Stimulated activated memory B cell treated with anti-CD40 and anti-IgM and Interleukin-4, amounts not matched to agents 10 μg/mL and 1 μg/mL and 100 μg/mL, for 72 hours (primary cell): ENCODE data around the gene PHF2.

ENCODE experiments used
- ATAC-seq: fragments of 150-1000 bp; cut with Tn5 transposase; 2 replicates; pipeline ENCODE4 v1.10.0; 2021
- H3K27ac Mint-ChIP-seq: one replicate; pipeline ENCODE4 v1.8.0; 2022; ENCODE audit warnings: mild to moderate bottlenecking, mixed read lengths
- H3K27me3 Mint-ChIP-seq: one replicate; pipeline ENCODE4 v1.8.0; 2022; ENCODE audit warnings: mixed read lengths
- H3K36me3 Mint-ChIP-seq: one replicate; pipeline ENCODE4 v1.8.0; 2022; ENCODE audit warnings: mixed read lengths
- H3K4me1 Mint-ChIP-seq: one replicate; pipeline ENCODE4 v1.8.0; 2022; ENCODE audit warnings: mixed read lengths
- H3K4me3 Mint-ChIP-seq: one replicate; pipeline ENCODE4 v1.8.0; 2022; ENCODE audit warnings: mild to moderate bottlenecking, moderate library complexity, mixed read lengths
- H3K9me3 Mint-ChIP-seq: one replicate; pipeline ENCODE4 v1.8.0; 2022; ENCODE audit warnings: mixed read lengths

Gene PHF2

DNA sequence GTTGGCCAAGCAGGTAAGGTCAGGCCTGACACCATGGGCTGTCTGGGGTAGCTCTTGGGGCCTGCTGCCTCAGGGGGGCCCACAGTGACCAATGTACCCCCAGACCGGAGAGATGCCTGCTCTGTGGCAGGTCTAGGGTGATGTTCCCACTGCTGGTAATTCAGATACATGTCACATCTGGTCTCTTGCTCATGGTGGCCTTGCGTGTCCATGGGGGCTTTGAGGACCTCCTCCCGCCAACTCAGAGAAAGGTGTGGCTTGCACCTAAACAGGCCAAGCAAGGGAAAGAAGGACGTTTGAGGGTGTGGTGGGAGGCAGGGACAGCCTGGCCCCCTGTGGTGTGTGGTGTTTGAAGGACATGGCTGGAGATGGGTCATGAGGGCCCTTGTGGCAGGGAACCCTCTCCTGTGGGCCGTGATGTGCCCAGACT lies 75.2 kb downstream of the PHF2 start:
- H3K36me3 Mint-ChIP-seq: peaks cover 31% of the 10 kb centered on the region
- H3K27ac Mint-ChIP-seq: no peak overlapping the region
- no peaks in the 10 kb centered on the region for H3K4me1 Mint-ChIP-seq
- H3K27me3 Mint-ChIP-seq: no peaks in the 10 kb centered on the region
- no peak for ATAC-seq
- H3K9me3 Mint-ChIP-seq: no peaks in the 10 kb centered on the region
- no peak overlapping the region for H3K4me3 Mint-ChIP-seq

- ATAC-seq: no peak
- H3K4me3 Mint-ChIP-seq: no peak overlapping the region
These were observed 76.5 kb downstream of the PHF2 start for GRCh38 chr9:93652604-93653592.

GRCh38 chr9:93653760-93654159 lies 77.4 kb downstream of the PHF2 start:
- H3K27ac Mint-ChIP-seq: no peak overlapping the region
- H3K4me3 Mint-ChIP-seq: no peak overlapping the region
- peaks cover 29% of the 10 kb centered on the region for H3K36me3 Mint-ChIP-seq
- no peak for ATAC-seq
- no peaks in the 10 kb centered on the region for H3K9me3 Mint-ChIP-seq
- H3K27me3 Mint-ChIP-seq: no peaks in the 10 kb centered on the region
- H3K4me1 Mint-ChIP-seq: no peaks in the 10 kb centered on the region

More at GRCh38 chr9:93652604-93653592, 76.5 kb downstream of the PHF2 start:
- Mint-ChIP-seq H3K27me3 (no peaks in the 10 kb centered on the region), H3K27ac (no peak overlapping the region), H3K36me3 (peaks cover 29% of the 10 kb centered on the region), H3K9me3 (no peaks in the 10 kb centered on the region), H3K4me1 (no peaks in the 10 kb centered on the region)

DNA sequence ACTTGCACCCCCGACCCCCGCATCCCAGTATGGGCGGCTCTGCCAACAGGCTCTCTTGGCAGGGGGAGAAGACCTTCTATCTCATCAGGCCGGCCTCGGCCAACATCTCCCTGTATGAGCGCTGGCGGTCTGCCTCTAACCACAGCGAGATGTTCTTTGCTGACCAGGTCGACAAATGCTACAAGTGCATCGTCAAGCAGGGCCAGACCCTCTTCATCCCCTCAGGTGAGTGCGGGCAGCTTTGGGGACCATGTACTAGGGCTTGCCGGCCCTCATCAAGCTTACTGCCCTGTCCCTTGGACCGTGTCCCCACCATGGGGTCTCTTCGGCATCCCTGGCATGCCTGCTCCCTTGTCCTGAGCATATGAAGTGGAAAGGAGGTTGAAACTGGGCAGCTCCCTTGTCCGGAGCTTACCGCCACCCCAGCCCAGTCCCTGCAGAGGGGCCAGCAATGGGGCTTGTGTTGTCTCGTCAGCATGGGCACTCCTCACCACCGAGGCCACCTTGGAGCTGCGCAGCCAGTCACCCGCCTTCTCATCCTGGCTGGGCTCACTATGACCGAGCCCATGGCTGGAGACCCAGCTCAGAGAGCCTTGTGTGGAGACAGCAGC lies 78.1 kb downstream of the PHF2 start:
- Mint-ChIP-seq H3K27ac (no peak overlapping the region), H3K9me3 (no peaks in the 10 kb centered on the region), H3K36me3 (peaks cover 29% of the 10 kb centered on the region), H3K4me1 (no peaks in the 10 kb centered on the region), H3K27me3 (no peaks in the 10 kb centered on the region), H3K4me3 (no peak overlapping the region)
- ATAC-seq: no peak

DNA sequence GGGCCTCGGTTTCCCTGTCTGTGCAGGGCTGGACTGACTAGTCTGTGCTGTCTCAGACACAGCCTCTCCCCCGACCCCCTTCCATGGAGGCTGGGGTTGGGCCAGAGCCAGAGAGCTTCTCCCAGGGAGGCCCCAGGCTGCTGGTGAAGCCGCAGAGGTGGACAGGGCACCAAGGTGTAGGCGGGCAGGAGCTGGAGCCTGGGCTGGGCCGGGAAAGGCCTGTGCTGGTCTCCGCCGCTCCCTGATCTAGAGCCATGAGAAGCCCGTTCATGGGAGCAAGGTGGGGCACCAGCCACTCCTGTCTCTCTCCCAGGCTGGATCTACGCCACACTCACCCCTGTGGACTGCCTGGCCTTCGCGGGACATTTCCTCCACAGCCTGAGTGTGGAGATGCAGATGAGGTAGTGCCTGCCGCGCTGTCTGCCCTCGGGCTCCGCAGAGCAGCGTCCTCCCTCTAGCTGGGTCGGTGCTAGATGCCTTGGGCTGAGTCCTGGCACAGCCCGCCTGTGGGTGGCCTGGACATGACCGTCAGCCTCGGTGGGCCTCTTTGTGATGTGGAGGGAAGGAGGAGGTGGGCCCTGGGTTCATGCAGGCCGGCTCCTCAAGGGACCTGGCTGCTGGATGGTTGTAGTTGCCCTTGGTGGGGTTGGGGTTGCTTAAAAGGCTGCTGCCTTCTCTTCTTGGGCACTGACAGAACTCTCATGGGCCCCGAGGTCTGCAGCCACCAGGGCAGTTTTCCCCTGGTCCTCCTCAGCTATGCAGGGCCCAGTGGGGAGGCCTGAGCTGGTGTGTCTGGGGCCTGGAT lies 79.4 kb downstream of the PHF2 start:
- no peak for ATAC-seq
- Mint-ChIP-seq H3K27ac (no peak overlapping the region), H3K9me3 (no peaks in the 10 kb centered on the region), H3K4me3 (no peak overlapping the region), H3K4me1 (no peaks in the 10 kb centered on the region), H3K36me3 (peaks cover 29% of the 10 kb centered on the region), H3K27me3 (no peaks in the 10 kb centered on the region)

DNA sequence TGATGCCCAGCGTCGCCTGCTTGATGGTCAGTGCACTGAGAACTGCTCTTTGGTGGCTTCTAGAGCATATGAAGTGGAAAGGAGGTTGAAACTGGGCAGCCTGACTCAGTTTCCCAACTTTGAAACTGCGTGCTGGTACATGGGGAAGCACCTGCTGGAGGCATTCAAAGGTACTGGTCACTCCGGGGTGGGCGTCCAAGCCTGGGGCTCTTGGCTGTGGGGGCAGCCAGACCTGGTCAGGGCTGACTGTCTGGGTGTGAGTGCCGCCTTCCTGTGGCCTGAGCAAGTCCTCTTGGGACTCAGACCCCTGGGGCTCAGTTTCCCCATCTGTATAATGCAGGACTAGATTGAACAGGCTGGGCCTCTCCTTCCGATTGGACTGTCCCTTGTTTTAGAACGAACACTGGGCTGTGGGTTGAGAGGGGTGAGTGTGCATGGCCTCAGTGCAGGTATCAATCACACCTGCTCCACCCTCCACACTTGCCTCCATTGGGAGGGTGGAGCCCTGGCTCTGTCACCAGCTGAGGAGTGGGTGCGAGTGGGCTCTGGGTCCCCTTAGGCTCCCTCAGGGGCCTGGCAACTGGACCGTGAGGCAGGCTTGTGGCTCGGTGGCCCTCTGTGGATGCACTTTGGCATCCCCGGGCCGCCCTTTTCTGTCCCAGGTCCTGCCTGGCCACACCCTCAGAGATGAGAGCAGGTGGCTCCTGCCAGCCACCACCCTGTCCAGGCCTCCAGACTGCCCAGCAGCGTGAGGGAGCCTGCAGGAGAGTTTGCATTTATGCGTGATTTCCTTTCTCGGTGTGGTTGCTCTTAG lies 80.2 kb downstream of the PHF2 start:
- Mint-ChIP-seq H3K36me3 (peaks cover 29% of the 10 kb centered on the region), H3K4me3 (no peak overlapping the region), H3K27me3 (no peaks in the 10 kb centered on the region), H3K27ac (no peak overlapping the region), H3K9me3 (no peaks in the 10 kb centered on the region), H3K4me1 (no peaks in the 10 kb centered on the region)
- ATAC-seq: no peak

GRCh38 chr9:93657331-93658111 lies 81.1 kb downstream of the PHF2 start:
- Mint-ChIP-seq H3K4me3 (no peak overlapping the region), H3K9me3 (no peaks in the 10 kb centered on the region), H3K27ac (no peak overlapping the region), H3K27me3 (no peaks in the 10 kb centered on the region), H3K36me3 (peaks cover 28% of the 10 kb centered on the region), H3K4me1 (no peaks in the 10 kb centered on the region)
- ATAC-seq: no peak

DNA sequence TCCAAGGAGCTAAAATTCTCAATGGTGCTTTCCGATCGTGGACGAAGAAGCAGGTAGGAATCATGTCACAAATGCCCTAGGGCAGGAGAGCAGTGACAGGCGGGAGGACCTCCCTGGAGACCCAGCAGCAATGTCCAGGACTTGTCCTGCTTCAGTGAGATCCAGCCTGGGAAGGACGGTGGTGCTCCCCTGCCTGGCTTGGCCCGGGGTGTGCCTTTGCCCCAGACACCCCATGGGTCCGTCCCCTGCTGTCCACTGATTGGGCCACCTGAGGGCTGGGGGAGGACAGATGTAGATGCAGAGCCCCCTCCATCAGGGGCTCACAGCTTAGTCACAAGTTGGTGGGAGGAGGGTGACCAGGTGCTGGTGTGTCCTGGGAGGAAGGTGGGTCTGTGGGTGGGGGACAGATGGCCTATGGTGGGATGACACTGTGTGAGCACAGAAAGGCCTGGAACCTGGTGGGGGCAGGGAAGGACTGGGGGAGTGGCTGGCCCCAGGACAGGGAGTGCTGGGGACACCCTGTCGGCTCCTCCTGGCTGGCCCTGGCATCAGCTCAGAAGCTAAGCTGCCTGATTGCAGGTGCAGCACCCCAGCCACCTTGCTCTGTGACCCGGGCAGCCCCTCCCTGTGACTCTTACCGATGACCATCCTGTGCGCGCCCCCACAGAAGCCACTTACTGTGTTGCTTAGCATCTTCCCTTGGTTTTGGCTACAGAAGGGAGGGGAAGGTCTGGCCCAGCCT lies 82.0 kb downstream of the PHF2 start:
- no peaks in the 10 kb centered on the region for H3K4me1 Mint-ChIP-seq
- H3K27ac Mint-ChIP-seq: no peak overlapping the region
- ATAC-seq: no peak
- H3K36me3 Mint-ChIP-seq: peaks cover 20% of the 10 kb centered on the region
- H3K27me3 Mint-ChIP-seq: no peaks in the 10 kb centered on the region
- no peak overlapping the region for H3K4me3 Mint-ChIP-seq
- no peaks in the 10 kb centered on the region for H3K9me3 Mint-ChIP-seq

DNA sequence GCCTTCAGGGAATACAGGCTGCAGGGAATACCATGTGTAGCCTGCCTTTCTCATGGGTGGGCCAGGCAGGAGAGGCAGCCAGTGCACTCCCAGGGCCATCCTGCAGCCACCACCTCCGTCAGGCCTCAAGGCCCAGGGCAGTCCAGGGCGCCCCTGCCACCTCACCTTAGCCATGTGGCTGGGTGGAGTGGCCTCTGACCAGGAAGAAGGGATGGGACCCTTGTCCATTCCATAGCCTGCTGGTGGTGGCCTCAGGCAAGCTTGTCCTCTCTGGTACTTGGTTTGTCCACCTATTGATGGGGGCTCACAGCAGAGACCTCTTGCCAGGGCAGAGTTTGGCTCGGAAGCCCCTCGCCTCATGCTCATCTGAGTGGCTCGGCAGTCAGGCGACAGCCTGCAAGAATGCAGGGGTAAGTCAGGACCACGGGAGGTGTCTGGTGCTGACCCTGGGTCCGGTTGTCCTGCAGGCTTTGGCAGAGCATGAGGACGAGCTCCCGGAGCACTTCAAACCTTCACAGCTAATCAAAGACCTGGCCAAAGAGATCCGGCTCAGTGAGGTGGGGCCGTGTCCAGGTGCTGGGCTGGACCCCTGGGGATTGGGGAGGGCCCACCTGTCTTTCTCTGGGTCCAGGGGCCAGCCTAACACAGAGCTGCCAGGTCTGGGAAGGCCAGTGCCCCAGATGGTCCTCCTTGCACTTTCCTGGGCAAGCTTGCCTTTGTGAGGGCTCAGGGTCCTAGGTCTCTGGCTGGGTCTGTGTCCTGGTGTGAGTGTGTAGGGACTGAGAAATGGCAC lies 82.9 kb downstream of the PHF2 start:
- ATAC-seq: no peak
- Mint-ChIP-seq H3K9me3 (no peaks in the 10 kb centered on the region), H3K4me3 (no peak overlapping the region), H3K4me1 (no peaks in the 10 kb centered on the region), H3K36me3 (peaks cover 16% of the 10 kb centered on the region), H3K27me3 (no peaks in the 10 kb centered on the region), H3K27ac (no peak overlapping the region)

- no peak for ATAC-seq
- Mint-ChIP-seq H3K27me3 (no peaks in the 10 kb centered on the region), H3K36me3 (peaks cover 13% of the 10 kb centered on the region), H3K9me3 (no peaks in the 10 kb centered on the region), H3K4me3 (no peak overlapping the region), H3K27ac (no peak overlapping the region), H3K4me1 (no peaks in the 10 kb centered on the region)
These were observed 83.4 kb downstream of the PHF2 start for GRCh38 chr9:93659837-93660177.

- no peaks in the 10 kb centered on the region for H3K9me3 Mint-ChIP-seq
- H3K4me3 Mint-ChIP-seq: no peak overlapping the region
- ATAC-seq: no peak
These were observed 84.1 kb downstream of the PHF2 start for GRCh38 chr9:93660352-93661046.

GRCh38 chr9:93661591-93661990 lies 85.2 kb downstream of the PHF2 start:
- Mint-ChIP-seq H3K4me3 (no peak overlapping the region), H3K4me1 (no peaks in the 10 kb centered on the region)
- no peak for ATAC-seq

More at GRCh38 chr9:93660352-93661046, 84.1 kb downstream of the PHF2 start:
- Mint-ChIP-seq H3K36me3 (peaks cover 10% of the 10 kb centered on the region), H3K27ac (no peak overlapping the region), H3K4me1 (no peaks in the 10 kb centered on the region), H3K27me3 (no peaks in the 10 kb centered on the region)

More at GRCh38 chr9:93661591-93661990, 85.2 kb downstream of the PHF2 start:
- H3K27me3 Mint-ChIP-seq: no peaks in the 10 kb centered on the region
- H3K27ac Mint-ChIP-seq: no peak overlapping the region
- H3K9me3 Mint-ChIP-seq: no peaks in the 10 kb centered on the region
- peaks cover 10% of the 10 kb centered on the region for H3K36me3 Mint-ChIP-seq
